GM23248 (cell line): ENCODE results near the gene ISG20L2. TPM values are rescaled to one million over a fixed set of nuclear protein-coding genes. Genes with fewer than 3 reads are reported as not detected.

Source experiments
- DNase-seq: peaks from one replicate; pipeline ENCODE4 v3.0.0-alpha.2; 2015
- H2AFZ ChIP-seq: fragments of 200-600 bp; sonication (generic); 2 replicates; pipeline ENCODE4 v1.6.1; 2016; ENCODE audit warnings: antibody characterized with exemption
- H3F3A ChIP-seq: fragments of 200-600 bp; sonication (generic); 2 replicates; pipeline ENCODE4 v1.6.1; 2016; ENCODE audit warnings: mild to moderate bottlenecking, antibody characterized with exemption, mixed run types; ENCODE audit not compliant: insufficient read depth
- H3K27ac ChIP-seq: fragments of 200-600 bp; sonication (generic); 2 replicates; pipeline ENCODE4 v1.5.1; 2016; ENCODE audit warnings: mild to moderate bottlenecking
- H3K27me3 ChIP-seq: fragments of 200-600 bp; sonication (generic); replicated peaks from 2 replicates; pipeline ENCODE4 v1.6.1; 2016; ENCODE audit warnings: mild to moderate bottlenecking; ENCODE audit not compliant: insufficient read depth
- H3K36me3 ChIP-seq: fragments of 200-600 bp; sonication (generic); 2 replicates; pipeline ENCODE4 v1.6.1; 2016; ENCODE audit warnings: low read depth, mild to moderate bottlenecking
- H3K4me1 ChIP-seq: fragments of 200-600 bp; sonication (generic); 2 replicates; pipeline ENCODE4 v1.6.1; 2016; ENCODE audit warnings: mild to moderate bottlenecking; ENCODE audit not compliant: insufficient read depth
- H3K4me2 ChIP-seq: fragments of 200-600 bp; sonication (generic); one replicate; pipeline ENCODE4 v1.6.1; 2016; ENCODE audit warnings: mild to moderate bottlenecking; ENCODE audit not compliant: unreplicated experiment
- H3K4me3 ChIP-seq: fragments of 200-600 bp; sonication (generic); 2 replicates; pipeline ENCODE4 v1.5.1; 2016; ENCODE audit warnings: mild to moderate bottlenecking
- H3K79me2 ChIP-seq: fragments of 200-600 bp; sonication (generic); 2 replicates; pipeline ENCODE4 v1.6.1; 2016; ENCODE audit warnings: mild to moderate bottlenecking; ENCODE audit not compliant: insufficient read depth
- H3K9ac ChIP-seq: fragments of 200-600 bp; sonication (generic); 2 replicates; pipeline ENCODE4 v1.6.1; 2016; ENCODE audit warnings: mild to moderate bottlenecking
- H3K9me2 ChIP-seq: fragments of 200-600 bp; sonication (generic); 2 replicates; pipeline ENCODE4 v1.6.1; 2016; ENCODE audit warnings: mixed run types, mild to moderate bottlenecking, moderate library complexity; ENCODE audit not compliant: insufficient read depth
- H3K9me3 ChIP-seq: fragments of 200-600 bp; sonication (generic); one replicate; pipeline ENCODE4 v1.6.1; 2017; ENCODE audit warnings: low read depth
- H4K20me1 ChIP-seq: fragments of 200-600 bp; sonication (generic); 2 replicates; pipeline ENCODE4 v1.6.0; 2016; ENCODE audit not compliant: insufficient read depth
- EZH2 ChIP-seq: fragments of 200-600 bp; sonication (generic); IDR thresholded peaks from 2 replicates; pipeline ENCODE4 v1.6.1; 2018; ENCODE audit warnings: antibody characterized with exemption, mild to moderate bottlenecking; ENCODE audit not compliant: insufficient read depth, poor library complexity, severe bottlenecking
- EZH2phosphoT487 ChIP-seq: fragments of 200-600 bp; sonication (generic); IDR thresholded peaks from 2 replicates; pipeline ENCODE4 v1.6.1; 2018; ENCODE audit warnings: antibody characterized with exemption, moderate library complexity, mild to moderate bottlenecking, low read depth; ENCODE audit not compliant: insufficient read depth
- WGBS, 2 experiments: methylation state at CpG; one replicate each; pipeline ENCODE4 v1.1.6; 2015 to 2017; ENCODE audit warnings: low lambda C conversion rate in 2 of 2, low coverage in 1 of 2; ENCODE audit errors: missing lambda C conversion rate in 2 of 2; 5-methylcytosine and 5-hydroxymethylcytosine counted together
- in situ Hi-C: fragments of 300-500 bp; cut with MboI; formaldehyde crosslinking; loops from 2 replicates; pipeline ENCODE4 v1.15.0; 2020
- polyA plus RNA-seq: library from polyadenylated mRNA; unstranded; fragments of >200 nt; fragmentation: Nextera tagmentation; extraction: Ambion mirVana; gene quantifications from 2 replicates; pipeline ENCODE4 v1.2.1, GENCODE V29; 2016
- total RNA-seq: library from RNA; depleted of rRNA; stranded (reverse); fragments of >200 nt; shearing (Covaris generic); gene quantifications from 2 replicates; pipeline ENCODE4 v1.2.3, GENCODE V29; 2014

The ISG20L2 gene
- total and polyA plus RNA-seq, 2 experiments from 2014 or later: 10.4 to 17.8 TPM

DNA sequence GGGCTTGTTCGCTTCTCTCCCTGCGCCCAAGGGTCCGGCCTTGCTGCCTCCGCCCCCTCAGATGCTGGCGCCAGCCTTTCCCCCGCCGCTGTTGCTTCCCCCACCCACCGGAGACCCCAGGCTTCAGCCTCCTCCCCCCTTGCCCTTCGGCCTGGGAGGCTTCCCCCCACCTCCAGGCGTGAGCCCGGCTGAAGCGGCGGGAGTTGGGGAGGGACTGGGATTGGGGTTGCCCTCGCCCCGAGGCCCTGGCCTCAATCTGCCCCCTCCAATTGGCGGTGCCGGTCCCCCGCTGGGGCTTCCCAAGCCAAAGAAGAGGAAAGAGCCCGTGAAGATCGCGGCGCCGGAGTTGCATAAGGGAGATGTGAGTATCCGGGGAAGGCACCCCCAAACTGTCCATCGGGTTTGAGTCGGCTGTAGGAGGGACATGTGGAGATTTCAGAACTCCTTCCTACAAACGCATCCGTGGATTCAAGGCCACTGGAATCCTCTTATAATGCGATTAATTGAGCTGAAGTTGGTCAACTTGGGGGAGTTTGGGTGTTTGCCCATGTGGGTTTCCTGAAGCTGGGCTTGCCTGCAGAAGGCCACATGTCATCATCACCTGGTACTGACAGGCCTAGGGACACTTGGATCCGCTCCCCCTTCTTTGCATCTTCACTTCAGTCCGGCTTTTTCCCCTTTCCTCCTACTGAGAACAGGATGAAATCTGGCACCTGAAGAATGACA, 39.5 kb upstream of the ISG20L2 start:
- Histone ChIP-seq H3K79me2 (peaks cover 70% of the 10 kb centered on the region), H2AFZ (peak overlapping the region; percentile 72; the same call in 1 of the 2 replicates), H3K9ac (peak overlapping the region; percentile 100), H3K4me3 (peak overlapping the region; percentile 100), H4K20me1 (no peaks in the 10 kb centered on the region), H3K9me3 (no peaks in the 10 kb centered on the region), H3K27me3 (no peaks in the 10 kb centered on the region), H3F3A (no peaks in the 10 kb centered on the region; the same call in 1 of the 2 replicates), H3K27ac (peak overlapping the region; percentile 93), H3K4me2 (peak overlapping the region; percentile 92), H3K36me3 (peaks cover 13% of the 10 kb centered on the region; the same call in 1 of the 2 replicates), H3K9me2 (no peaks in the 10 kb centered on the region), H3K4me1 (peaks cover 30% of the 10 kb centered on the region)
- in situ Hi-C loops: no loop called here
- TF ChIP-seq EZH2phosphoT487: no peak
- TF ChIP-seq EZH2: no peak
- peak; percentile 63 for DNase-seq
- 1% methylated on average over 23 to 28 of the region's 31 CpGs for WGBS, 2 experiments

- Histone ChIP-seq H3K9me2 (no peaks in the 10 kb centered on the region), H3K9ac (peak within 1 kb of the TSS; percentile 100), H3K27me3 (no peaks in the 10 kb centered on the region), H3K27ac (peak within 1 kb of the TSS; percentile 93), H3K36me3 (peaks cover 9% of the 10 kb centered on the region; the same call in 1 of the 2 replicates), H3K4me2 (peak within 1 kb of the TSS; percentile 97), H3K9me3 (no peaks in the 10 kb centered on the region), H3K4me1 (peaks cover 26% of the 10 kb centered on the region), H3F3A (no peaks in the 10 kb centered on the region; the same call in 1 of the 2 replicates), H3K79me2 (peaks cover 63% of the 10 kb centered on the region), H2AFZ (peak within 1 kb of the TSS; percentile 95), H3K4me3 (peak within 1 kb of the TSS; percentile 100), H4K20me1 (no peaks in the 10 kb centered on the region)
- 0 to 1% methylated on average over 47 to 49 of the region's 50 CpGs for WGBS, 2 experiments
- peak; percentile 100 for DNase-seq
- TF ChIP-seq EZH2: no peak
- TF ChIP-seq EZH2phosphoT487: no peak
- in situ Hi-C loops: no loop called here
Observed at GRCh38 chr1:156767101-156767878, 38.7 kb upstream of the ISG20L2 start, which contains the start of gene PRCC. TSS of gene PRCC (plus strand) at chr1:156767535. CDS start at chr1:156767772, 237 bp downstream.

DNA sequence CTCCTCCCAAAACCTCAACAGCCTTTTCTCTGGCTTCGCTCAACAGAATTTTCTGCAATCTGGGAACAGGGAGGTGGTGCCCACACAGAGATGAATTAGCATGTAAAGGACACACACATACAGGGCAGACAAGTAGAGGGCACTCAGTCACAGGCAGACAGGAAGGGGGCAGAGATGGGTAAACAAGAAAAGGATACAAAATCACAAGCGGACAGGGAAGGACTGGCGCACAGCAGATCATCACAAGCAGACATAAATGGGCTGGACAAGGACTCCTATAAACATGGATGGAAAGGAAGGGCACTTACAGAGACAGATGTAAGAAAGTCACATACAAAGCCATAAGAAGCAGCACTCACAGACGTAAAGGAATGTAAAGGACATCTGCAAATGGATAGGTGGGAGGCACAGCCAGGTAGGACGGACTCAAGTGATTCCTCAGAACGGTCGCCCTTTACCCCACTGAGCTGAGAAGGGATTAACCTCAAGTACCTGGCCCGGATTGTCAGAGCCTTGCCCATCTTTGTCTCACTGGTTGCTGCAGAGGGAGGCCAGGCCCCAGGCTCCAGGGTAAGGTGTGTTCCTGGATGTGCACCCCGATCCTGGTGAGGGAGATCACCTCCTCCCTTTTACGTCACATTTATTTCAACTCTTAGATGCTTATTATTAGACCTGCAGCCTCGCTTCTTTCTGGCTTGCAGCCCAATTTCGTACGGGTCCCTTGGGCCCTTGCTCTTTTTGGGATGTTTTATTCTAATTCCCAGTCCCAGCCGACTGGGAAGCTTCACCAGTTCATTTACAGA, 37.9 kb upstream of the ISG20L2 start:
- Histone ChIP-seq H3K79me2 (peaks cover 55% of the 10 kb centered on the region), H3K9me3 (no peaks in the 10 kb centered on the region), H4K20me1 (no peaks in the 10 kb centered on the region), H3K9ac (peak overlapping the region; percentile 100), H3K36me3 (0 out of 2 replicates have a peak, but pooled peaks cover 5% of the 10 kb centered on the region), H3K27ac (peak overlapping the region; percentile 93), H3F3A (no peaks in the 10 kb centered on the region; the same call in 1 of the 2 replicates), H3K4me2 (peak overlapping the region; percentile 97), H2AFZ (peak overlapping the region; percentile 95), H3K9me2 (no peaks in the 10 kb centered on the region), H3K4me3 (peak overlapping the region; percentile 100), H3K4me1 (peaks cover 26% of the 10 kb centered on the region), H3K27me3 (no peaks in the 10 kb centered on the region)
- in situ Hi-C loops: no loop called here
- peak; percentile 46 for DNase-seq
- no peak for TF ChIP-seq EZH2phosphoT487
- no peak for TF ChIP-seq EZH2
- 3 to 4% methylated on average over 14 of the region's 14 CpGs for WGBS, 2 experiments
